SU-DHL-6 (cell line): ENCODE results near the gene ANKRD13B.

ENCODE experiments used
- H2AFZ ChIP-seq: fragments of 200-600 bp; sonication (generic); 2 replicates; pipeline ENCODE4 v1.6.1; 2014; ENCODE audit warnings: low read depth, mild to moderate bottlenecking, moderate library complexity, mixed read lengths, antibody characterized with exemption, low read length; ENCODE audit not compliant: severe bottlenecking
- H3F3A ChIP-seq: fragments of 200-600 bp; shearing (Covaris generic); 2 replicates; pipeline ENCODE4 v1.6.0; 2016; ENCODE audit warnings: antibody characterized with exemption, mild to moderate bottlenecking; ENCODE audit not compliant: insufficient read depth
- H3K27ac ChIP-seq: fragments of 200-600 bp; sonication (generic); 2 replicates; pipeline ENCODE4 v1.5.1; 2016; ENCODE audit warnings: low read depth, mild to moderate bottlenecking, low read length, moderate library complexity, mixed read lengths
- H3K27me3 ChIP-seq: fragments of 200-600 bp; sonication (generic), shearing (Covaris generic); 2 replicates; pipeline ENCODE4 v1.6.0; 2014; ENCODE audit warnings: mild to moderate bottlenecking, low read length
- H3K36me3 ChIP-seq: fragments of 200-600 bp; sonication (generic); 2 replicates; pipeline ENCODE4 v1.6.1; 2014; ENCODE audit warnings: mild to moderate bottlenecking, low read length, mixed read lengths
- H3K4me2 ChIP-seq: fragments of 300-600, 200-600 bp; shearing (Covaris generic), sonication (generic); 2 replicates; pipeline ENCODE4 v1.6.0; 2014; ENCODE audit warnings: low read length, low read depth, mild to moderate bottlenecking; ENCODE audit not compliant: poor library complexity, severe bottlenecking
- H3K4me3 ChIP-seq: fragments of 200-600 bp; sonication (generic); 2 replicates; pipeline ENCODE4 v1.5.1; 2014; ENCODE audit warnings: antibody characterized with exemption, low read length, mild to moderate bottlenecking, mixed read lengths; ENCODE audit not compliant: insufficient read depth, poor library complexity, severe bottlenecking
- H3K79me2 ChIP-seq: fragments of 200-600 bp; sonication (generic); 2 replicates; pipeline ENCODE4 v1.6.1; 2014; ENCODE audit warnings: mild to moderate bottlenecking, low read length, moderate library complexity; ENCODE audit not compliant: insufficient read depth
- H3K9ac ChIP-seq: fragments of 200-600 bp; sonication (generic); 2 replicates; pipeline ENCODE4 v1.7.0; 2014; ENCODE audit warnings: mild to moderate bottlenecking, low read length
- H3K9me2 ChIP-seq: fragments of 200-600 bp; sonication (generic); replicated peaks from 2 replicates; pipeline ENCODE4 v1.6.1; 2014; ENCODE audit warnings: low read length; ENCODE audit not compliant: insufficient read depth
- H3K9me3 ChIP-seq: fragments of 200-600 bp; sonication (generic); 2 replicates; pipeline ENCODE4 v1.6.1; 2014; ENCODE audit warnings: low read length, mixed read lengths; ENCODE audit not compliant: insufficient read depth
- H4K20me1 ChIP-seq: fragments of 200-600 bp; sonication (generic); 2 replicates; pipeline ENCODE4 v1.6.1; 2014; ENCODE audit warnings: low read depth, mild to moderate bottlenecking, antibody characterized with exemption, low read length, moderate library complexity, mixed read lengths
- CTCF ChIP-seq: fragments of 200-600 bp; sonication (generic); IDR thresholded peaks from one replicate; pipeline ENCODE4 v1.5.1; 2017; ENCODE audit warnings: antibody characterized with exemption, mild to moderate bottlenecking, low read length, moderate library complexity; ENCODE audit not compliant: insufficient read depth, poor library complexity, severe bottlenecking
- EZH2phosphoT487 ChIP-seq: fragments of 200-600 bp; sonication (generic), shearing (Covaris generic); conservative IDR thresholded peaks from 2 replicates; pipeline ENCODE4 v1.6.1; 2018; ENCODE audit warnings: mild to moderate bottlenecking, antibody characterized with exemption, low read length, moderate library complexity, mixed read lengths

ANKRD13B gene

GRCh38 chr17:29645515-29646051 lies 52.7 kb downstream of the ANKRD13B start:
- no peak overlapping the region for H3K4me3 ChIP-seq
- H2AFZ ChIP-seq: no peak overlapping the region
- H3F3A ChIP-seq: no peaks in the 10 kb centered on the region; the same call in 1 of the 2 replicates
- H3K27me3 ChIP-seq: no peaks in the 10 kb centered on the region
- no peak for TF ChIP-seq EZH2phosphoT487
- TF ChIP-seq CTCF: no peak
- H3K9me3 ChIP-seq: no peaks in the 10 kb centered on the region
- no peaks in the 10 kb centered on the region for H3K79me2 ChIP-seq
- H3K4me2 ChIP-seq: no peak overlapping the region
- H3K27ac ChIP-seq: no peak overlapping the region
- no peaks in the 10 kb centered on the region for H3K9me2 ChIP-seq
- no peak overlapping the region for H3K9ac ChIP-seq
- no peaks in the 10 kb centered on the region for H4K20me1 ChIP-seq
- H3K36me3 ChIP-seq: peaks cover 4% of the 10 kb centered on the region

GRCh38 chr17:29648005-29648404 lies 55.1 kb downstream of the ANKRD13B start:
- Histone ChIP-seq H3K27ac (no peak overlapping the region), H3K9me3 (no peaks in the 10 kb centered on the region), H2AFZ (no peak overlapping the region), H3K4me2 (no peak overlapping the region), H3F3A (no peaks in the 10 kb centered on the region; the same call in 1 of the 2 replicates), H3K79me2 (no peaks in the 10 kb centered on the region), H4K20me1 (no peaks in the 10 kb centered on the region), H3K27me3 (no peaks in the 10 kb centered on the region), H3K9ac (no peak overlapping the region), H3K9me2 (no peaks in the 10 kb centered on the region), H3K36me3 (peaks cover 12% of the 10 kb centered on the region), H3K4me3 (no peak overlapping the region)
- TF ChIP-seq CTCF (no peak), EZH2phosphoT487 (no peak)

- Histone ChIP-seq H2AFZ (no peak overlapping the region), H3K9me2 (no peaks in the 10 kb centered on the region), H3F3A (no peaks in the 10 kb centered on the region; the same call in 1 of the 2 replicates), H3K9me3 (no peaks in the 10 kb centered on the region), H3K79me2 (no peaks in the 10 kb centered on the region), H3K36me3 (peaks cover 12% of the 10 kb centered on the region), H3K9ac (no peak overlapping the region), H3K27ac (no peak overlapping the region), H3K4me3 (no peak overlapping the region), H3K27me3 (no peaks in the 10 kb centered on the region), H4K20me1 (no peaks in the 10 kb centered on the region), H3K4me2 (no peak overlapping the region)
- TF ChIP-seq EZH2phosphoT487 (no peak), CTCF (no peak)
Observed at GRCh38 chr17:29649359-29649758, 56.4 kb downstream of the ANKRD13B start.
